HEK293T (cell line): ENCODE measurements around the gene ZNF19.

ENCODE experiments used
- BHLHE40 ChIP-seq: fragments of 450-650 bp; IDR thresholded peaks from 2 replicates; pipeline ENCODE4 v1.6.1; 2016; ENCODE audit warnings: mild to moderate bottlenecking, moderate library complexity, borderline replicate concordance
- FOXK2 ChIP-seq: fragments of 450-650 bp; IDR thresholded peaks from 2 replicates; pipeline ENCODE4 v1.6.1; 2016; ENCODE audit warnings: mild to moderate bottlenecking

- no peak for TF ChIP-seq FOXK2
- TF ChIP-seq BHLHE40, result no peak
These were observed 60.7 kb downstream of the ZNF19 start for GRCh38 chr16:71428385-71428784.
